ENCODE measurements around the gene UQCRQ.
"Not testable (repeated sequence)": the region's sequence is repeated elsewhere in the genome, so short reads cannot be mapped to it uniquely, and the experiment has no call there.

The UQCRQ gene

GRCh38 chr5:132834057-132834456, 32.4 kb upstream of the UQCRQ start:
- no peak for DNase-seq

DNA sequence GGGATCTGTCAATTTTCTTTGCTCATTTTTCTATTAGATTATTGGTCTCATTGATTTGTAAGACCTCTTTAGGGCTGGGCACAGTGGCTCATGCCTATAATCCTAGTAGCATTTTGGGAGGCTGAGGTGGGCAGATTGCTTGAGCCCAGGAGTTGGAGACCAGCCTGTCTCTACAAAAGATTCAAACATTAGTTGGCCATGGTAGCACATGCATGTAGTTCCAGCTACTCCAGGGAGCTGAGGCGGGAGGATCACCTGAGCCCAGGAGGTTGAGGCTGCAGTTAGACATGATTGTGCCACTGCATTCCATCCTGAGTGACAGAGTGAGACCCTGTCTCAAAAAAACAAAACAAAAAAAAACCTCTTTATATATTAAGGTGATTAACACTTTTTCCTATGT, 29.6 kb upstream of the UQCRQ start:
- no peak for DNase-seq

GRCh38 chr5:132837868-132838267, 28.6 kb upstream of the UQCRQ start:
- no peak for DNase-seq

GRCh38 chr5:132838516-132839282, 27.7 kb upstream of the UQCRQ start:
- DNase-seq, result no peak

- DNase-seq, result no peak
Observed at GRCh38 chr5:132839426-132840301, 26.8 kb upstream of the UQCRQ start.

DNA sequence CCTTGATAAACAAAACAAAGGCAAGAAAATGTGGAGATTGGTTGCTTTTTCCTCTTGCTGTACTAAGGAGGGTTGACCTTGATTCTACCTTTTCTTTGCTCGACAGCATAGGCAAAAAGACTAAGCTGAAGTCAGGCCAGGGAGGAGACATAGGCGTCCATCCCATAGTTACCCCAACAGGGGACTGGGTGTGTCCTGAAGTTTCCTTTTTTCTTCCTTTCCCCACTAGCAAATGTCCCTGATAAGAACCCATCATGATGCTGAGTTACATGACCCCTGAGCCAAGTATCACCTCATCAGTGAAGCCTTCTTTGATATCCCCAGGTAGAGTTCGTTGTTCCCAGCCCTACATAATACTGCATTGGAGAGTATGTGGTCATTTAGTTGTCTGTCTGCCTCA, 26.1 kb upstream of the UQCRQ start:
- DNase-seq, result no peak

- DNase-seq, result no peak
Observed at GRCh38 chr5:132840896-132841295, 25.5 kb upstream of the UQCRQ start.

GRCh38 chr5:132841305-132841704, 25.1 kb upstream of the UQCRQ start:
- no peak for DNase-seq

GRCh38 chr5:132848270-132848669, 18.2 kb upstream of the UQCRQ start:
- DNase-seq, result no peak

GRCh38 chr5:132849347-132849746, 17.1 kb upstream of the UQCRQ start:
- no peak for DNase-seq

- no peak for DNase-seq
Observed at GRCh38 chr5:132850066-132850465, 16.4 kb upstream of the UQCRQ start.

GRCh38 chr5:132853323-132853722, 13.1 kb upstream of the UQCRQ start:
- no peak for DNase-seq

DNA sequence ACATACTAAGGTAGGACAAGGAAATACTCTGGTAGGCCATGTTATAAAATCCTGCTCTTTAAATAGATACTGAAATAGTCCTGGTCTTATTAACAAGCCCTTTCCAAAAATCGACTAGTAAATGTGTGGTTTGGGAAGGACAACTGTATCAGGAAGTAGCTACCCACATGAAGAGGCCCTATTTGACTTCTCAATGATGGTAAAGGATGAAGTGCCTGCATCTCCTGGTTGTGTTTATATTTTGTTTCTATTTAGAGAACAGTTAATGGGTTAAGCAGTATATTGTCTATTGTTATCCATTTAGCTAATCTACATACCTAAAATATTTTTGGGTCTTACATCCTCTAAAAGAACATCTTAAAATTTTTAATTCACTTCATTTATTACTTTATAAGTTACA, 12.7 kb upstream of the UQCRQ start:
- no peak for DNase-seq

DNA sequence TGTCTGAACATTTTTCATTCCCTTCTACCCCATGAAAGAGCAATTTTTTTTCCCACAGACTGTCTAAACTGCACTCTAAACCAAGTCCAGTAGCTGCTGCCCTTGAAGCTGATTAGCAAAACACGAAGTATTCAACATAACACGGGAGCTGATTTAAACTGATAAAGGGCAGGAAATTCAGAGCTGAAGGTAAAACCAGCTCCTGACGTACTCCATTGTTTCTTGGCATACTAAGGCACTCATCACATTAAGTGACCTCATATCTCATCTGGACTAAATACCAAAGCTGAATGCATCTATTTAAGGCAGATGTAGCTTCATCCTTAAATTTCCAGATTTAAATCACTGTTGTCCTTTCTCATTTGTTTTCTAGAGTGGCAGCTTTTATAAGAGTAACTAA, 12.1 kb upstream of the UQCRQ start:
- DNase-seq, result no peak

DNA sequence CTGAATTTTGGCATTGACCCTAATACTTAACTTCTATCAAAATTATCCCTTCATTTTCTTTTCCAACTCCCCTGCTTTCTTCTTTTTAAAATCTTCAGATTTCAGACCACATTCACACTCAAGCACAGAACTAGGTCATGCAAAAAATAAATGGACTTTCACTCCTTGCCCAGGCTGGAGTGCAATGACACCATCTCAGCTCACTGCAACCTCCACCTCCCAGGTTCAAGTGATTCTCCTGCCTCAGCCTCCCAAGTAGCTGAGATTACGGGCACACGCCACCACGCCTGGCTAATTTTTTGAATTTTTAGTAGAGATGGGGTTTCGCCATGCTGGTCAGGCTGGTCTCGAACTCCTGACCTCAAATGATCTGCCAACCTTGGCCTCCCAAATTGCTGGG, 11.4 kb upstream of the UQCRQ start:
- DNase-seq, result not testable (repeated sequence)

- DNase-seq, result no peak
Observed at GRCh38 chr5:132856011-132856410, 10.4 kb upstream of the UQCRQ start.

DNA sequence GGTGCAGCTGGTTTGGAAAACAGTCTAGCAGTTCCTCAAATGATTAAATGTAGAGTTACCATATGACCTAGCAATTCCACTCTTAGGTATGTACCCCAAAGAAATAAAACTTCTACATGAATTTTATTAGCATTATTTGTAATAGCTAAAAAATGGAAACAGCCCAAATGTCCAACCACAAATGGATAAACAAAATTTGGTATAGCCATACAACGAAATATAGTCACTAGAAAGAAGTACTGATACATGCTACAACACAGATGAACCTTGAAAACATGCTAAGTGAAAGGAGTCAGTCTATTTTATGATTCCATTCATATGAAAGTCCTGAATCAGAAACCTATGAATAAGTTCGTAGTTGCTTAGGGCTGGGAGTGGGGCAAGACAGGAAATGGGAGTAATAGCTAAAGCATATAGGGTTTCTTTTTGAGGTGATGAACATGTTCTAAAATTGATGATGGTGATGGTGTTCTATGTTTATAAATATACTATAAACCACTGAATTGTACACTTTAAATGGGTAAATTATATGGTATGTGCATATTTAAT, 6.5 kb upstream of the UQCRQ start:
- DNase-seq, result no peak

DNA sequence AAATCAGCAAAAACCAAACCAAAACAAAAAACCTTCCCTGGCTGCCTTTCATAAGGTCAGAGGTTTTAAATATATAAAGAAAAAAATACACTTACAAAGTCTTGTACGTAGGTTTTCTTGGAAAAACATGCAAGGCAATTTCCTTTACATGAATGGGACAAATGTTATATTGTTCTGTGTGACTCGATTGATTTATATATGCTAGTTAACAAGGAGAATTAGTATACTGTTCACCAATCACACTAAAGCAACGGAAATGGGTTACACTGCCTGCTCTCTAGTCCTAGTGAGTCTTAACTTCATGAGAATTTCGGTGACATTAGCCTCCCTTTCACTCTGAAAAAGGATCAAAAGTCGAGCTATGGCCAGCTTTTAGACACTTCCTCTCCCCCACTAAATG, 5.7 kb upstream of the UQCRQ start:
- no peak for DNase-seq

GRCh38 chr5:132865668-132866341, 637 bp upstream of the UQCRQ start:
- DNase-seq, result no peak

DNA sequence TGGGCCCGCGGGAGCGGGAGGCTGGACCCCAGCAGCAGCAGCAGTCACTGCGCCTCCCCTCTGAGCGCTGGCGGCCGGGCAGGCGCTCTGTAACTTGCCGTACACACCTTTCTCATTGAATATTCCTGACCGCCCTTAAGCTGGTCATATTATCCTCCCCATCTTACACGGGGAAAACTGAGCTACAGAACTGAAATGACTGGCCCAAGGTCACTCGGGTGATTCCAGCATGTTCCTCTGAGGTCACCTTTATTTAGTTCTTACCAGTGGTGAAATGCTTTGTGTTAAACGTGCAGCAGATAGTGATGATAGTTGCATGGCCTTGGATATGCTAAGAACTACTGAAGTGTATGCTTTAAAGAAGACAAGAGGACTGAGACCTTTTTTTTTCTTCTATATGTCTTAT, 607 bp downstream of the UQCRQ start:
- no peak for DNase-seq

- DNase-seq, result no peak
Observed at GRCh38 chr5:132868754-132869153, 2.3 kb downstream of the UQCRQ start.

DNA sequence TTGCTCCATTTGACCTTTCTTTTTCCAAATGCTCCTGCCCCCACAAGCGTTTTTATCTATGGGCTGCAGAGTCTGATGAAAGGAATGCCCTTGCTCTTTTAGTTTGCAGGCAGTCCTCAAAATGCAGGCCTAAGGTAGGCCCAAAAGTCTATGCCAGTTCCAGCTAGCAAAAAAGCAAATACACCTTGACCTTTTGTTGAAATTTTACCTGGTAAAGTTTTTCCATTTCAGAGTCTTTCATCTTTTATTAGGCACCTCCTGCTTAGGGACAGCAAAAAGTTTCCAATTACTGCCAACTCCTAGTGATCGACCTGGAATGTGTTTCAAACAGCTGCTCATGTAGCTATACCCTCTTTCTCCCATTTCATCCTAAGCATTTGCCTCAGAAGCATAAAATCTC, 4.4 kb downstream of the UQCRQ start:
- DNase-seq, result no peak

All from stimulated activated CD4-positive, alpha-beta T cell treated with anti-CD3 and anti-CD28 coated beads, Interleukin-2, amount 100 ng/mL, for 24 hours (primary cell).